Panc1 (cell line): Measurements from ENCODE around the gene IRF6. TPM values are rescaled to one million over a fixed set of nuclear protein-coding genes. Genes with fewer than 3 reads are reported as not detected.

Experiments
- ATAC-seq: fragments of 200-7000 bp; cut with Tn5 transposase; 2 replicates; pipeline ENCODE4 v1.9.1; 2020; ENCODE audit warnings: mild to moderate bottlenecking, moderate library complexity
- BruUV-seq: library from RNA; stranded (reverse); fragments of 400-500 nt; replicated peaks from 2 replicates; lab custom pipeline; 2021; lab: Mats Ljungman, UMichigan
- CTCF ChIA-PET: fragments of 300-600 bp; sonication (Branson Sonifier 250); formaldehyde crosslinking; loops from one replicate; lab custom pipeline; 2022; ENCODE audit warnings: antibody characterized with exemption; lab: Charles Lee
- POLR2A ChIA-PET: fragments of 300-600 bp; sonication (Branson Sonifier 250); formaldehyde crosslinking; loops from one replicate; lab custom pipeline; 2022; ENCODE audit warnings: antibody characterized with exemption; lab: Charles Lee
- DNase-seq: peaks from one replicate; pipeline ENCODE4 v3.0.0-alpha.2; 2010; ENCODE audit warnings: low read depth, low spot score
- H3K27ac ChIP-seq: 2 replicates; pipeline ENCODE4 v1.5.1; 2011; ENCODE audit warnings: mild to moderate bottlenecking, low read length, inconsistent platforms
- H3K27me3 ChIP-seq: fragments of 200-500 bp; sonication (Bioruptor generic); 2 replicates; pipeline ENCODE4 v1.6.0; 2014; ENCODE audit warnings: low read length, inconsistent platforms; ENCODE audit not compliant: control insufficient read depth, insufficient read depth
- H3K36me3 ChIP-seq: fragments of 200-500 bp; sonication (Bioruptor generic); 2 replicates; pipeline ENCODE4 v1.5.1; 2014; ENCODE audit warnings: inconsistent platforms, mild to moderate bottlenecking, low read length, moderate library complexity; ENCODE audit not compliant: control insufficient read depth, insufficient read depth
- H3K4me1 ChIP-seq: 2 replicates; pipeline ENCODE4 v1.5.1; 2011; ENCODE audit warnings: inconsistent platforms, mild to moderate bottlenecking, low read length, moderate library complexity; ENCODE audit not compliant: control insufficient read depth, insufficient read depth
- H3K4me3 ChIP-seq, 2 experiments: 2 replicates each; pipeline ENCODE4 v1.5.1; 2011 to 2012; ENCODE audit warnings: low read depth in 2 of 2, low read length in 2 of 2, mild to moderate bottlenecking in 2 of 2, inconsistent platforms in 1 of 2, moderate library complexity in 1 of 2
- H3K9me3 ChIP-seq: fragments of 200-500 bp; sonication (Bioruptor generic); 2 replicates; pipeline ENCODE4 v1.5.1; 2014; ENCODE audit warnings: low read depth, mild to moderate bottlenecking, inconsistent platforms, low read length, moderate library complexity; ENCODE audit not compliant: control insufficient read depth, insufficient read depth
- POLR2AphosphoS5 ChIP-seq: IDR thresholded peaks from 2 replicates; pipeline ENCODE4 v1.6.1; 2012; ENCODE audit warnings: mild to moderate bottlenecking, low read depth, low read length, moderate library complexity
- SIN3A ChIP-seq: IDR thresholded peaks from 2 replicates; pipeline ENCODE4 v1.6.1; 2012; ENCODE audit warnings: low read depth, mild to moderate bottlenecking, low read length, moderate library complexity, borderline replicate concordance; ENCODE audit not compliant: insufficient read depth
- TCF7L2 ChIP-seq: IDR thresholded peaks from 2 replicates; pipeline ENCODE4 v1.6.1; 2011; ENCODE audit warnings: mild to moderate bottlenecking, low read depth, low read length, inconsistent platforms
- in situ Hi-C: cut with HindIII; loops from 2 replicates; pipeline ENCODE4 v1.10.0; 2016; ENCODE audit warnings: low sequenced_read_pairs, low pct_unique_long_range_greater_than_20kb
- intact Hi-C: fragments of 100-400 bp; cut with micrococcal nuclease; formaldehyde crosslinking; loops from one replicate; pipeline ENCODE4 v1.10.0; 2022; ENCODE audit not compliant: unreplicated experiment
- total RNA-seq: library from RNA; stranded (reverse); gene quantifications from one replicate; pipeline ENCODE4 v1.2.1, GENCODE V29; 2021; ENCODE audit not compliant: unreplicated experiment
- TF ChIP-seq, protein P1 (sequence below), 2 experiments: IDR thresholded peaks; 2 replicates each; pipeline ENCODE4 v1.6.1; 2011 to 2012; ENCODE audit warnings: low read depth in 2 of 2, control low read depth in 1 of 2, low read length in 1 of 2, mild to moderate bottlenecking in 1 of 2, moderate library complexity in 1 of 2; ENCODE audit not compliant: insufficient read depth in 1 of 2
- TF ChIP-seq, protein P2 (sequence below): fragments of 450-650 bp; IDR thresholded peaks from 2 replicates; pipeline ENCODE4 v1.5.1; 2017; ENCODE audit warnings: mild to moderate bottlenecking

Gene IRF6
- total RNA-seq, 1 experiment from 2014 or later: 0.64 TPM

DNA sequence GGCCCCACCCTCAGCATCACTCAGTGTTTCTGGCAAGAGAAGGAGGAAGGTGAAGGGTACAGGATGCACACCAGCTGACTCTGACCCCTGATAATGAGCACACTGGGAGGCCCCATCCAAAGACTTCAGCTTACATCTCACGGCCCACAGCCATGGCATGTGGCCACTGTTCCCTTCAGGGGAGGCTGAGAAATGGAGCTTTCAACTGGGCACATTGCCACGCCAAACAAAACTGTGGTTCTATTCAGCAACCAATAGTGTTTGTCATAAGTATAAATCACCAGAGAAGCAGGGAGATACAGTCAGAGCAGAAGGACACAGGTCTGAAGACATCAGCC lies 62.8 kb downstream of the IRF6 start:
- Histone ChIP-seq H3K27ac (no peak overlapping the region), H3K36me3 (no peaks in the 10 kb centered on the region), H3K4me1 (no peaks in the 10 kb centered on the region), H3K4me3 (no peak overlapping the region), H3K9me3 (no peaks in the 10 kb centered on the region), H3K27me3 (peaks cover 4% of the 10 kb centered on the region; the same call in 1 of the 2 replicates)
- CTCF ChIA-PET: no interaction called here
- BruUV-seq: no TSS peak
- POLR2A ChIA-PET: no interaction called here
- ATAC-seq (no peak), DNase-seq (no peak)
- intact Hi-C loops (no loop called here), in situ Hi-C loops (no loop called here)
- TF ChIP-seq SIN3A (no peak), TCF7L2 (no peak), POLR2AphosphoS5 (no peak)
- TF ChIP-seq, protein P1, sequence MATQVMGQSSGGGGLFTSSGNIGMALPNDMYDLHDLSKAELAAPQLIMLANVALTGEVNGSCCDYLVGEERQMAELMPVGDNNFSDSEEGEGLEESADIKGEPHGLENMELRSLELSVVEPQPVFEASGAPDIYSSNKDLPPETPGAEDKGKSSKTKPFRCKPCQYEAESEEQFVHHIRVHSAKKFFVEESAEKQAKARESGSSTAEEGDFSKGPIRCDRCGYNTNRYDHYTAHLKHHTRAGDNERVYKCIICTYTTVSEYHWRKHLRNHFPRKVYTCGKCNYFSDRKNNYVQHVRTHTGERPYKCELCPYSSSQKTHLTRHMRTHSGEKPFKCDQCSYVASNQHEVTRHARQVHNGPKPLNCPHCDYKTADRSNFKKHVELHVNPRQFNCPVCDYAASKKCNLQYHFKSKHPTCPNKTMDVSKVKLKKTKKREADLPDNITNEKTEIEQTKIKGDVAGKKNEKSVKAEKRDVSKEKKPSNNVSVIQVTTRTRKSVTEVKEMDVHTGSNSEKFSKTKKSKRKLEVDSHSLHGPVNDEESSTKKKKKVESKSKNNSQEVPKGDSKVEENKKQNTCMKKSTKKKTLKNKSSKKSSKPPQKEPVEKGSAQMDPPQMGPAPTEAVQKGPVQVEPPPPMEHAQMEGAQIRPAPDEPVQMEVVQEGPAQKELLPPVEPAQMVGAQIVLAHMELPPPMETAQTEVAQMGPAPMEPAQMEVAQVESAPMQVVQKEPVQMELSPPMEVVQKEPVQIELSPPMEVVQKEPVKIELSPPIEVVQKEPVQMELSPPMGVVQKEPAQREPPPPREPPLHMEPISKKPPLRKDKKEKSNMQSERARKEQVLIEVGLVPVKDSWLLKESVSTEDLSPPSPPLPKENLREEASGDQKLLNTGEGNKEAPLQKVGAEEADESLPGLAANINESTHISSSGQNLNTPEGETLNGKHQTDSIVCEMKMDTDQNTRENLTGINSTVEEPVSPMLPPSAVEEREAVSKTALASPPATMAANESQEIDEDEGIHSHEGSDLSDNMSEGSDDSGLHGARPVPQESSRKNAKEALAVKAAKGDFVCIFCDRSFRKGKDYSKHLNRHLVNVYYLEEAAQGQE (IDR thresholded peaks at IDR 0.05; ENCODE audit: insufficient read depth in 1 of 2, low read depth in 2 of 2, low read length in 1 of 2): no peak
- TF ChIP-seq, protein P2, sequence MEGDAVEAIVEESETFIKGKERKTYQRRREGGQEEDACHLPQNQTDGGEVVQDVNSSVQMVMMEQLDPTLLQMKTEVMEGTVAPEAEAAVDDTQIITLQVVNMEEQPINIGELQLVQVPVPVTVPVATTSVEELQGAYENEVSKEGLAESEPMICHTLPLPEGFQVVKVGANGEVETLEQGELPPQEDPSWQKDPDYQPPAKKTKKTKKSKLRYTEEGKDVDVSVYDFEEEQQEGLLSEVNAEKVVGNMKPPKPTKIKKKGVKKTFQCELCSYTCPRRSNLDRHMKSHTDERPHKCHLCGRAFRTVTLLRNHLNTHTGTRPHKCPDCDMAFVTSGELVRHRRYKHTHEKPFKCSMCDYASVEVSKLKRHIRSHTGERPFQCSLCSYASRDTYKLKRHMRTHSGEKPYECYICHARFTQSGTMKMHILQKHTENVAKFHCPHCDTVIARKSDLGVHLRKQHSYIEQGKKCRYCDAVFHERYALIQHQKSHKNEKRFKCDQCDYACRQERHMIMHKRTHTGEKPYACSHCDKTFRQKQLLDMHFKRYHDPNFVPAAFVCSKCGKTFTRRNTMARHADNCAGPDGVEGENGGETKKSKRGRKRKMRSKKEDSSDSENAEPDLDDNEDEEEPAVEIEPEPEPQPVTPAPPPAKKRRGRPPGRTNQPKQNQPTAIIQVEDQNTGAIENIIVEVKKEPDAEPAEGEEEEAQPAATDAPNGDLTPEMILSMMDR: no peak

- TF ChIP-seq POLR2AphosphoS5 (no peak), TCF7L2 (no peak), SIN3A (no peak)
- TF ChIP-seq, protein P1 (IDR thresholded peaks at IDR 0.05; ENCODE audit: insufficient read depth in 1 of 2, low read depth in 2 of 2, low read length in 1 of 2): no peak
- TF ChIP-seq, protein P2: no peak
- in situ Hi-C loops (no loop called here), intact Hi-C loops (no loop called here)
- Histone ChIP-seq H3K9me3 (no peaks in the 10 kb centered on the region), H3K4me1 (no peaks in the 10 kb centered on the region), H3K36me3 (no peaks in the 10 kb centered on the region), H3K27me3 (peaks cover 4% of the 10 kb centered on the region; the same call in 1 of the 2 replicates), H3K4me3 (no peak overlapping the region), H3K27ac (no peak overlapping the region)
- ChIA-PET CTCF (no interaction called here), POLR2A (no interaction called here)
- no TSS peak for BruUV-seq
- DNase-seq (no peak), ATAC-seq (no peak)
Measured at GRCh38 chr1:209742409-209743144, 63.4 kb downstream of the IRF6 start.
